Ishikawa (cell line): ENCODE data around the gene SDHAF3.

Experiments used
- CEBPB ChIP-seq: IDR thresholded peaks from 2 replicates; pipeline ENCODE4 v1.6.1; 2012
- CREB1 ChIP-seq: IDR thresholded peaks from 2 replicates; pipeline ENCODE4 v1.6.1; 2012; ENCODE audit warnings: low read depth
- EGR1 ChIP-seq: IDR thresholded peaks from 2 replicates; pipeline ENCODE4 v1.6.1; 2012
- EP300 ChIP-seq: IDR thresholded peaks from 2 replicates; pipeline ENCODE4 v1.6.1; 2012; ENCODE audit warnings: borderline replicate concordance
- NFIC ChIP-seq: IDR thresholded peaks from 2 replicates; pipeline ENCODE4 v1.6.1; 2012
- RAD21 ChIP-seq: IDR thresholded peaks from 2 replicates; pipeline ENCODE4 v1.6.1; 2012; ENCODE audit warnings: low read depth
- TAF1 ChIP-seq: IDR thresholded peaks from 2 replicates; pipeline ENCODE4 v1.6.1; 2012; ENCODE audit warnings: low read depth, mild to moderate bottlenecking
- YY1 ChIP-seq: IDR thresholded peaks from 2 replicates; pipeline ENCODE4 v1.6.1; 2012; ENCODE audit warnings: low read depth
- ZBTB7A ChIP-seq: IDR thresholded peaks from 2 replicates; pipeline ENCODE4 v1.6.1; 2012; ENCODE audit warnings: low read depth
- TF ChIP-seq, protein P1 (sequence below): IDR thresholded peaks from 2 replicates; pipeline ENCODE4 v1.6.1; 2012; ENCODE audit warnings: low read depth, mild to moderate bottlenecking
- TF ChIP-seq, protein P2 (sequence below): IDR thresholded peaks from 2 replicates; pipeline ENCODE4 v1.6.1; 2012

DNA sequence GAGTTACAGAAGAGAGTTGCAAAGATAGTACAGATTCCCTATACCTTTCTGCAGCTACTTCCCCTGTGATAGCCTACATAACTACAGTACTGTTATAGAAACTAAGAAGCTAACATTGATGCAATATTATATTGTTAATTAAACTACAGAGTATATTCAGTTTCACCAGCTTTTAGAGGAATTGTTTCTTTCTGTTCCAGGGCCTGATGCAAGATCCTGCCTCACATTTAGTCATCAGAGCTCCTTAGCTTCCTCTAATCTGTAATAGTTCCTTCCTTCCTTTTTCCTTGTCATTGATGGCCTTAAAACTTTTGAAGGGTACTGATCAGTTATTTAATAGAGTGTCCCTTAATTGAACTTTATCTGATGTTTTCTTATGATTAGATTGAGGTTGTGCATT, 56.8 kb downstream of the SDHAF3 start:
- TF ChIP-seq CEBPB, result no peak
- TF ChIP-seq NFIC, result no peak
- TF ChIP-seq TAF1, result no peak
- TF ChIP-seq RAD21, result no peak
- no peak for TF ChIP-seq YY1
- TF ChIP-seq, protein P1, sequence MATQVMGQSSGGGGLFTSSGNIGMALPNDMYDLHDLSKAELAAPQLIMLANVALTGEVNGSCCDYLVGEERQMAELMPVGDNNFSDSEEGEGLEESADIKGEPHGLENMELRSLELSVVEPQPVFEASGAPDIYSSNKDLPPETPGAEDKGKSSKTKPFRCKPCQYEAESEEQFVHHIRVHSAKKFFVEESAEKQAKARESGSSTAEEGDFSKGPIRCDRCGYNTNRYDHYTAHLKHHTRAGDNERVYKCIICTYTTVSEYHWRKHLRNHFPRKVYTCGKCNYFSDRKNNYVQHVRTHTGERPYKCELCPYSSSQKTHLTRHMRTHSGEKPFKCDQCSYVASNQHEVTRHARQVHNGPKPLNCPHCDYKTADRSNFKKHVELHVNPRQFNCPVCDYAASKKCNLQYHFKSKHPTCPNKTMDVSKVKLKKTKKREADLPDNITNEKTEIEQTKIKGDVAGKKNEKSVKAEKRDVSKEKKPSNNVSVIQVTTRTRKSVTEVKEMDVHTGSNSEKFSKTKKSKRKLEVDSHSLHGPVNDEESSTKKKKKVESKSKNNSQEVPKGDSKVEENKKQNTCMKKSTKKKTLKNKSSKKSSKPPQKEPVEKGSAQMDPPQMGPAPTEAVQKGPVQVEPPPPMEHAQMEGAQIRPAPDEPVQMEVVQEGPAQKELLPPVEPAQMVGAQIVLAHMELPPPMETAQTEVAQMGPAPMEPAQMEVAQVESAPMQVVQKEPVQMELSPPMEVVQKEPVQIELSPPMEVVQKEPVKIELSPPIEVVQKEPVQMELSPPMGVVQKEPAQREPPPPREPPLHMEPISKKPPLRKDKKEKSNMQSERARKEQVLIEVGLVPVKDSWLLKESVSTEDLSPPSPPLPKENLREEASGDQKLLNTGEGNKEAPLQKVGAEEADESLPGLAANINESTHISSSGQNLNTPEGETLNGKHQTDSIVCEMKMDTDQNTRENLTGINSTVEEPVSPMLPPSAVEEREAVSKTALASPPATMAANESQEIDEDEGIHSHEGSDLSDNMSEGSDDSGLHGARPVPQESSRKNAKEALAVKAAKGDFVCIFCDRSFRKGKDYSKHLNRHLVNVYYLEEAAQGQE, result no peak
- TF ChIP-seq CREB1, result no peak
- TF ChIP-seq, protein P2, sequence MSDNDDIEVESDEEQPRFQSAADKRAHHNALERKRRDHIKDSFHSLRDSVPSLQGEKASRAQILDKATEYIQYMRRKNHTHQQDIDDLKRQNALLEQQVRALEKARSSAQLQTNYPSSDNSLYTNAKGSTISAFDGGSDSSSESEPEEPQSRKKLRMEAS, result no peak
- no peak for TF ChIP-seq EP300
- TF ChIP-seq ZBTB7A, result no peak
- no peak for TF ChIP-seq EGR1
